Measurements from ENCODE around the gene PLEKHA5.
A peak's percentile ranks its signal among the peaks of the same experiment; 100 is the strongest.
"Not testable (repeated sequence)": the region's sequence is repeated elsewhere in the genome, so short reads cannot be mapped to it uniquely, and the experiment has no call there.

Gene PLEKHA5

GRCh38 chr12:19278407-19278806, 148.9 kb downstream of the PLEKHA5 start:
- DNase-seq (ENCODE audit: low read depth), result no peak

DNA sequence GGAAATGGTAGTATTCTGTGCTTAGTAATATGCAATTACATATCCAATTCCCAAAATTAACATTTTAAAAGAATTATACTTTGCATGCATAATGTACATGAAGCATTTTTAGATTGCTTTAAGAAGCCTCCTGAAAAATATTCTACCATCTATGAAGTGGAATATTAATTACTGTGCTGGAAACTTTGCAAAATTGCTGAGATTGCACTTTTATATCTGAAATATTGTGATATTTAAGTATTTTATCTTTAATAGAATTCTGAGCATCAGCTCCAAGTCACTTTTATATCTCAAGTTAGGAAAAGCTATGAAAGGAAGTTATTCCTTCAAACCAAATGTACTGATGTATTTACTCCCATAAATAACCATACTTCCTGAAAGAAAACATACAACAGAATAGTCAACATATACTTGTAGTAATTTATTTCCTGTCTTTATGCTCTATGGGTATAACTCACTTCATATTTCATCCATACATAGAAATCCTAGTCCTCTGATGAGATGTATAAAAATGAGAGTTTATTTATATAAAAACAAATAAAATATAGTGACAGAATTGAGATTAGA, 152.7 kb downstream of the PLEKHA5 start:
- no peak for DNase-seq (ENCODE audit: low read depth)

- DNase-seq (ENCODE audit: low read depth), result no peak
Observed at GRCh38 chr12:19284658-19285057, 155.1 kb downstream of the PLEKHA5 start.

- DNase-seq (ENCODE audit: low read depth), result no peak
Observed at GRCh38 chr12:19285793-19286448, 156.4 kb downstream of the PLEKHA5 start.

DNA sequence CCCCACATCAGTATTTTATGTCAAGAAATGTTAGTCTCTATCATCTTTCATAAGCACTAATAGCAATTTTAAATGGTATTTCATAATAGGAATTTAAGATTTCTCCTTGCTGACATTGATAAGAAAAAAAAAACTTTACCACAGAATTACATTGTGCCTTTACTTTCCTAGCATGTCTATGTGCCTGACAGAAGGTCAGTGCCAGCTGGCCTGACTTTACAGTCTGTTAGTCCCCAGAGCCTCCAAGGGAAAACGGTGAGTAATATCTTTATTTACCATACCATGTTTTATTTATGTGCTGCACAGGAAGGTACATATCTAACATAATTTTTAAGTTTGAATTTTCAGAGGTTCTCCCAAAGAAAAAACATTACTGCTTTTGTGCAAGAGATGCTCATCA, 157.8 kb downstream of the PLEKHA5 start:
- peak; percentile 6 for DNase-seq (ENCODE audit: low read depth)

DNA sequence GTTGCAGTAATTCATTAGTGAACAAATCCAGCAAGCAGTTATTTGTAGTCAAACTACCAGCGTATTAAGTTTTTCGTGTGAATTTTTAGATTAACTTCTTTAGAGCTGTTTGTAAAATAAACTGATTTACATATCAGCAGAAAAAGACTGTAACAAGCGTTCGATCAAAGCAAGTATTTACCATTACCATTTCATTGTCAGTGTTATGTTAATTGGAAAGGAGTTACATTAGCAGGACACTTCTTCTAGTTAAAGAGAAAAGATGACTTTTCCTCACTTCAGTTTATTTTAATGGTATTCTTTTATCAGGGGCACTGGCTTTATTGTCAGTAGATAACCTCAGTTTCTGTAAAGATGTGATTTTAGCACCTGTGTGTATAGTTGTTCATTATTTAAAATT, 158.6 kb downstream of the PLEKHA5 start:
- DNase-seq (ENCODE audit: low read depth), result no peak

DNA sequence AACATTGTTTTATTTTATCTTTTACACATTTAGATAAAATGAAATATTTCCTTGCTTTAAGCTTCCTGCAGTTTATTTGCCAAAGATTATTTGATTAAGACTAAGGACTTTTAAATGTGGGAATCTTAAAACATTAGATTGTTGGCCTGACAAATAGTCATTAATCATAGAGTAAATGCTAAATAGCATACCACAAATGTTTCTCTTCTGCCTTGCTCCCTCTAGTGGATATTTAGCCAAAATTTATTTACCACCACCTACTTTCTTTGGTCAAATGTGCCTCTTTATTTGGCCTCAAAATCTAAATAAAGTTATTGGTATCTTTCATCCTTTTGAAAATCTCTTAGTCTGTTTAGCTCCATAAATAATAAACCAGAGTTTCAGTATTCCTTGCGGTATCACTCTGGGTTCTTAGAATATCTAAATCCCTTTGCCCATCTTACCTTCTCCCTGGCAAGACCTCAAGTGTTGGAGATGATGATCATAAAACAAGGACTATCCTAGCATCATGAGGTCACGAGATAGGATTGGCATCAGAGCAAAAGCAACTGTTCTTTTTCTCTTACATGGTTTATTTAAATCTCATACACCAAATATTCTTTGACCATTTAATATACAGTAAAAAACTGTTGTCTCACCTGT, 159.2 kb downstream of the PLEKHA5 start:
- DNase-seq (ENCODE audit: low read depth), result peak; percentile 69

GRCh38 chr12:19298836-19299605, 169.5 kb downstream of the PLEKHA5 start:
- no peak for DNase-seq (ENCODE audit: low read depth)

DNA sequence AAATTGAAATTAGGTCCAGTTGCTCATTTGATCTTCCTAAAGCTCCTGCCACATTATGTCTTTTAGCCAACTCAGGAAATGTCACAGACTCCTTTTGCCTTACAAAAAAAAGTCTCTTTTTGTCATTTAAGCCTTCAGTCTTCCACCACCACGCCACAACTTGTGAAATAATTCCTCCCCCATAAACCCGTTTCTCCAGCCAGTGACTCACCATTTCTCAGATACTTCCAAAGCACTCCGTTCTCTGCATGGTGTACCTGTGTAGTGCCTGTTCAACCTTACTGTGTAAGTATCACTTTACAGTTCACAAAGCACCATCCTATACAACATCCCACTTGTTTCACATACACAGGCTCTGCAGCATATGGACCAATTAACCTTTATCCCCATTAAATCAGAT, 170.2 kb downstream of the PLEKHA5 start:
- peak; percentile 51 for DNase-seq (ENCODE audit: low read depth)

- no peak for DNase-seq (ENCODE audit: low read depth)
Observed at GRCh38 chr12:19301223-19301622, 171.7 kb downstream of the PLEKHA5 start.

DNA sequence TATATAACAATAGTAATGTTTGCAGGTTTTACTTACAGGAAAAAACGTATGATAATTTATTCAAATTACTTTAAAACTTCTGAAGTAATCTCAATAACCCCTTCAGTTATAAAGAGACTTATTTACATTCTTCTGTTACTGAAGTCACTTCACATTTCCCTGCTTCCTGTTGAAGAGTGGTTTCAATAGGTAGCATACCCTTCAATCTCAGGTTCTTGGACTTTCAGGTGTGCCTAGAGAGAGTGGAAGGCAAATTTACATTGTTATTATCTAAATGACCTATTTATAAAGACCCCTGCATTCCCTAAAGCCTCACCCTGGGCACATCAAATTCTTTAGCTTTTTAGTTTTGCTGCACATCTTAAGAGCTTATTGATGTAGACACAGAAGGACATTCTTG, 172.2 kb downstream of the PLEKHA5 start:
- no peak for DNase-seq (ENCODE audit: low read depth)

DNA sequence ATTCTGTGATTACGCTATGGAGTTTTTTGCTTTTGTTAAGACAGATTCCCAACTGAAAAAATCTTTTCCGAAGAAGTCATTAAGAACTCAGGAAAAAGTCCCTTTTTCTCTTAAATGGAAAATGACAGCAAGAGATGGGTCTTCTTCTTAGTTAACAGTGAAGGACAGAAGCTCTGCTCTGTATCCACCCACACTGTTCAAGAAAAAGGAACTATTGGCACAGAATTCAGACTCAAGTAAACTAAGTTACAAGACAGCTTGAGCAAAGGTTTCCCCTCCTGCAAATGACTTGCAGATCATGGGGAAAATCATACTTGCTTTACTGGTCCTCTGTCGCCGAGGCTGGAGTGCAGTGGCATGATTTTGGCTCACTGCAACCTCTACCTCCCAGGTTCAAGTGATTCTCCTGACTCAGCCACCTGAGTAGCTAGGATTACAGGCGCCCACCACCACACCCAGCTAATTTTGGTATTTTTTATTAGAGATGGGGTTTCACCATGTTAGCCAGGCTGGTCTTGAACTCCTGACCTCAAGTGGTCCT, 172.6 kb downstream of the PLEKHA5 start:
- DNase-seq (ENCODE audit: low read depth), result no peak

DNA sequence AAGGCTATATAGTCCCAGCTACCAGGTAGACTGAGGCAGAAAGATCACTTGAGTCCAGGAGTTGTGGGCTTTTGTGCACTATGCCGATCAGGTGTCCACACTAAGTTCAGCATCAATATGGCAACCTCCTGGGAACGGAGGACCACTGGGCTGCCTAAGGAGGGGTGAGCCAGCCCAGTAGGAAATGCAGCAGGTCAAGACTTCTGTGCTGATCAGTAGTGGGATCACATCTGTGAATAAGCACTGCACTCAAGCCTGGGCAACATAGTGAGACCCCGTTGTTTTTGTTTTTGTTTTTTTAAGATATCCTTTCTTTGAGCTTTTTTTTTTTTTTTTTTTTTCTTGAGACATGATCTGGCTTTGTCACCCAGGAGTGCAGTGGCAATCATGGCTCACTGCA, 174.0 kb downstream of the PLEKHA5 start:
- DNase-seq (ENCODE audit: low read depth), result no peak

DNA sequence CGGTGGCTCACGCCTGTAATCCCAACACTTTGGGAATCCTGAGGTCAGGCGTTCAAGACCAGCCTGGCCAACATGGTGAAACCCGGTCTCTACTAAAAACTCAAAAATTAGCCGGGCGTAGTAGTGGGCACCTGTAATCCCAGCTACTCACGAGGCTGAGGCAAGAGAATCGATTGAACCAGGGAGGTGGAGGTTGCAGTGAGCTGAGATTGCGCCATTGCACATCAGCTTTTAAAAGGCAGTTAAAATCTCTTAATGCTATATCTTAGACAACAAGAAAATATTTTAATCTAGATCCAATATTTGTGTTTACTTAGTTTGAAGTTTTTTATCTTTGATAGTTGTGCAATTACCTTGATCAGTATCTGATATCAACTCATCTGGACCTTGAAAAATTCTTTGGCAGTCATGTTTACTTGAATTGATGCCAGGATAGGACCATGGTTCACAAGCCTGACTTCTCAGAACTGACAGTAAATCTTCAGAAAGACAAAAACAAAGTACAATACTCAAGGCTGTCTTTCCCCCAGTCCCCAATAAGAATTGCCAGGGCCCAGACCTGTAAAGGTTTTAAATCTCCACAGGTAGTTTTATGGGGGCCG, 174.7 kb downstream of the PLEKHA5 start:
- no peak for DNase-seq (ENCODE audit: low read depth)

GRCh38 chr12:19305621-19306020, 176.1 kb downstream of the PLEKHA5 start:
- not testable (repeated sequence) for DNase-seq (ENCODE audit: low read depth)

GRCh38 chr12:19306366-19306765, 176.8 kb downstream of the PLEKHA5 start:
- DNase-seq (ENCODE audit: low read depth), result no peak

GRCh38 chr12:19307451-19307850, 177.9 kb downstream of the PLEKHA5 start:
- no peak for DNase-seq (ENCODE audit: low read depth)

- no peak for DNase-seq (ENCODE audit: low read depth)
Observed at GRCh38 chr12:19311165-19311564, 181.6 kb downstream of the PLEKHA5 start.

GRCh38 chr12:19312637-19313036, 183.1 kb downstream of the PLEKHA5 start:
- no peak for DNase-seq (ENCODE audit: low read depth)

- peak; percentile 41 for DNase-seq (ENCODE audit: low read depth)
Observed at GRCh38 chr12:19316425-19316824, 186.9 kb downstream of the PLEKHA5 start.

DNA sequence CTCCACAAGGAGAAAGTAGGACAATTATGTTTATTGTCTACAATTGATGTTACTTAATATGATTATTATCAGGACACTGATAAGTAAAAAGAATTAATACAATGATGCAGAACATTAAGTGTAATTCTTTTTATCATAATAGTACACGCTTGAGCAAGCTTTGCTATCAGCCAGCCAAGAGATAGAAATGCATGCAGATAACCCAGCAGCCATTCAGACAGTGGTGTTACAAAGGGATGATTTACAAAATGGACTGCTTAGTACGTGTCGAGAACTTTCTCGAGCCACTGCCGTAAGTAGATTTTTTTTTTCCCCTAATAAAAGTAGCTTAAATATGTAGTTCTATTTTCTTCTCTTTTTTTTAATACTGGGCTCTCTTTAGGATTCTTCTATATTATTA, 192.8 kb downstream of the PLEKHA5 start:
- DNase-seq (ENCODE audit: low read depth), result no peak

GRCh38 chr12:19323805-19324204, 194.3 kb downstream of the PLEKHA5 start:
- DNase-seq (ENCODE audit: low read depth), result no peak

Data from ELR (cell line).